ENCODE results near the gene NATD1. TPM values are rescaled to one million over a fixed set of nuclear protein-coding genes. Genes with fewer than 3 reads are reported as not detected.

The NATD1 gene
- total RNA-seq, 2 donors from 2014 or later: 8.6 to 19.4 TPM

Other genes with a start within 250 kb of the NATD1 start
- gene USP22, start 210.4 kb downstream of the NATD1 start, total RNA-seq: 100 to 1,000 TPM; 145 to 152 TPM
- 10 to 100 TPM; 25.2 to 39.6 TPM for gene DHRS7B, start 126.4 kb downstream of the NATD1 start, total RNA-seq
- 10 to 100 TPM; 26.7 to 27.3 TPM for gene TMEM11, start 39.2 kb downstream of the NATD1 start, total RNA-seq
- gene MAP2K3, start 31.3 kb upstream of the NATD1 start, total RNA-seq: 10 to 100 TPM; 38.9 to 64.7 TPM
- 10 to 100 TPM; 12.0 to 16.5 TPM for gene KCNJ12, start 122.9 kb upstream of the NATD1 start, total RNA-seq

Measured in left cardiac atrium (tissue), 2 donors.